HFFc6 (cell line): Measurements from ENCODE around the gene LMO2. TPM values are rescaled to one million over a fixed set of nuclear protein-coding genes. Genes with fewer than 3 reads are reported as not detected.

Experiments used
- DNase-seq: peaks from one replicate; pipeline ENCODE4 v3.0.0-alpha.2; 2018
- H3K27ac Mint-ChIP-seq: 2 replicates; pipeline ENCODE4 v1.8.0; 2020; ENCODE audit warnings: mild to moderate bottlenecking, mixed read lengths
- H3K27me3 Mint-ChIP-seq: 2 replicates; pipeline ENCODE4 v1.8.0; 2021; ENCODE audit warnings: mild to moderate bottlenecking, moderate library complexity, mixed read lengths; ENCODE audit not compliant: insufficient read depth
- H3K36me3 Mint-ChIP-seq: 2 replicates; pipeline ENCODE4 v1.8.0; 2021; ENCODE audit warnings: low read depth, mixed read lengths
- H3K4me1 Mint-ChIP-seq: 2 replicates; pipeline ENCODE4 v1.8.0; 2020; ENCODE audit warnings: low read depth, mixed read lengths
- H3K4me3 Mint-ChIP-seq: 2 replicates; pipeline ENCODE4 v1.8.0; 2020; ENCODE audit warnings: mild to moderate bottlenecking, moderate library complexity, mixed read lengths
- H3K9me3 Mint-ChIP-seq: 2 replicates; pipeline ENCODE4 v1.8.0; 2020; ENCODE audit warnings: mild to moderate bottlenecking, mixed read lengths
- total RNA-seq, 6 experiments: library from RNA; stranded (reverse); fragmentation: NEBNext Ultra II Directional; extraction: Animal tissue kit (Norgen Biotek cat#: 25700); gene quantifications; 2 replicates in 1 of 6; 3 replicates in 5 of 6; pipeline ENCODE4 v1.2.3, GENCODE V29; 2021
- TF ChIP-seq, protein P1 (sequence below): fragments of 200-600 bp; sonication (generic); IDR thresholded peaks from 2 replicates; pipeline ENCODE4 v1.5.0; 2021; ENCODE audit warnings: antibody characterized with exemption, mild to moderate bottlenecking

The LMO2 gene
- total RNA-seq, 6 experiments from 2014 or later = 0.11 to 0.30 (median 0.15) TPM; not detected in 2

DNA sequence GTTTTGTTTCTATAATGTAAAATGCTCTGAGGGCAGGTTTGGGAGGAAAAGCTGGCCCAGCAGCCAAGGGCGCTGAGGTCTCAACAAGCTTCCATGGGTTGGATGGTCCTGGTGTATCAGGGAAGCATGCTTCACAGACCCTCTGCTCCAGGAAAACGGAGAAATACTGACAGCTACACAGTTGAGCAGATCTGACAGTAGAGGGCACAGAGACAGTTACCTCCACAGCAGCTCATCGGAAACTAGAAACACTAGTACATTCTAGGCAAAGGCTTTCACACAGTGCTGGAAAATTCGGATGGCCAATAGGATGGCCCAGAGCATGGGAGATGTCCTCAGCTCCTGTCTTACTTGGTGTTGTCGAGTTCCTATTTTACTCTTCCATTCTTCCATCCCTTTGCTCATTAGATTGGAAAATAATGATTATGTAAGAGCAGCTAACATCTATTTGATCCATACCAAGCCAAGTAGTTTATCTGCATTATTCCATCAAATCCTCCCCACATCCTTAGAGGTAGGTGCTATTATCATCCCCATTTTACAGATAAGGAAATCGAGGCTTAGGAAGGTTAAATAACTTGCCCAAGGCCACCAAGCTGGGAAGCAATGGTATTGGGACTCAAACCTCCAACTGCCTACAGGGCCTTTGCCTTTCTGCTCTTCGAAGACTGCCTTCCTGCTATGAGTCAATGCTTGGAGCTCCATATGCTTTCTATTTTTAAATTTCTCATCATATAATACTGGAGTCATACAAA, 28.3 kb downstream of the LMO2 start:
- no peaks in the 10 kb centered on the region for H3K4me1 Mint-ChIP-seq
- no peak overlapping the region for H3K4me3 Mint-ChIP-seq
- no peak overlapping the region for H3K27ac Mint-ChIP-seq

DNA sequence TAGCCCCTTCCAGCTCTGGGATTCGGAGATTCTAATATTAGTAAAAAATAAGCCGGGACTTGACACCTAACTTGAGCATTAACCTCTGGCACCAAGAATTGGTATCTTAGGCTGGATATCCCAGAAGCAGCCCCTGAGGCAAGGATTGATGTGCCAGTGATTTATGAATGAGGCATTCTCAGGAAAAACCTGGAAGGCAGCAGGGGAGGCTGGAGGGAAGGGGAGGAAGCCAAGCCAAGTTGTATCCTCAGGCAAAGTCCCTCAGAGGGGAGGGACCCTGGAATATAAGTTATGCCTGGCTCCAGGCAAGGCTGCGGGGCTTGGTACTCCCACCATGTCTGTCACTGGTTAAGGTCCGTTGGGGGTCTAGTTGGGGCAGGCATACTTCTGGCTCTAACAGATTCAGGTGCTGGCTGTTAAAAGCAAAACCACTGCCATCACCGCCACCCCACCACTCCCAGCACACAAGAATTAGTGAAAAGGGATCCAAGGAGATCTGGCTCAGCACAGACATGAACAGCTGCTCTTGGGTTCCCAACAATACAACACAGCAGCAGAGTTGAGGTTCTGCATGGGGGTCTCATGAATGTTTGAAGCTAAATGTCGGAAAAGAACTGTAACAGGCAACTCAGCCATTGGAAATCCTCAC, 29.8 kb downstream of the LMO2 start:
- no peak overlapping the region for H3K27ac Mint-ChIP-seq
- TF ChIP-seq, protein P1, sequence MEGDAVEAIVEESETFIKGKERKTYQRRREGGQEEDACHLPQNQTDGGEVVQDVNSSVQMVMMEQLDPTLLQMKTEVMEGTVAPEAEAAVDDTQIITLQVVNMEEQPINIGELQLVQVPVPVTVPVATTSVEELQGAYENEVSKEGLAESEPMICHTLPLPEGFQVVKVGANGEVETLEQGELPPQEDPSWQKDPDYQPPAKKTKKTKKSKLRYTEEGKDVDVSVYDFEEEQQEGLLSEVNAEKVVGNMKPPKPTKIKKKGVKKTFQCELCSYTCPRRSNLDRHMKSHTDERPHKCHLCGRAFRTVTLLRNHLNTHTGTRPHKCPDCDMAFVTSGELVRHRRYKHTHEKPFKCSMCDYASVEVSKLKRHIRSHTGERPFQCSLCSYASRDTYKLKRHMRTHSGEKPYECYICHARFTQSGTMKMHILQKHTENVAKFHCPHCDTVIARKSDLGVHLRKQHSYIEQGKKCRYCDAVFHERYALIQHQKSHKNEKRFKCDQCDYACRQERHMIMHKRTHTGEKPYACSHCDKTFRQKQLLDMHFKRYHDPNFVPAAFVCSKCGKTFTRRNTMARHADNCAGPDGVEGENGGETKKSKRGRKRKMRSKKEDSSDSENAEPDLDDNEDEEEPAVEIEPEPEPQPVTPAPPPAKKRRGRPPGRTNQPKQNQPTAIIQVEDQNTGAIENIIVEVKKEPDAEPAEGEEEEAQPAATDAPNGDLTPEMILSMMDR = no peak
- DNase-seq = no peak
- no peaks in the 10 kb centered on the region for H3K4me1 Mint-ChIP-seq
- H3K36me3 Mint-ChIP-seq = no peaks in the 10 kb centered on the region
- H3K4me3 Mint-ChIP-seq = no peak overlapping the region
- H3K27me3 Mint-ChIP-seq = peaks cover 66% of the 10 kb centered on the region
- no peaks in the 10 kb centered on the region for H3K9me3 Mint-ChIP-seq

More for the DNA sequence above, 28.3 kb downstream of the LMO2 start:
- Mint-ChIP-seq H3K36me3 (no peaks in the 10 kb centered on the region), H3K27me3 (peaks cover 80% of the 10 kb centered on the region), H3K9me3 (no peaks in the 10 kb centered on the region)
- TF ChIP-seq, protein P1 = no peak
- DNase-seq = no peak

DNA sequence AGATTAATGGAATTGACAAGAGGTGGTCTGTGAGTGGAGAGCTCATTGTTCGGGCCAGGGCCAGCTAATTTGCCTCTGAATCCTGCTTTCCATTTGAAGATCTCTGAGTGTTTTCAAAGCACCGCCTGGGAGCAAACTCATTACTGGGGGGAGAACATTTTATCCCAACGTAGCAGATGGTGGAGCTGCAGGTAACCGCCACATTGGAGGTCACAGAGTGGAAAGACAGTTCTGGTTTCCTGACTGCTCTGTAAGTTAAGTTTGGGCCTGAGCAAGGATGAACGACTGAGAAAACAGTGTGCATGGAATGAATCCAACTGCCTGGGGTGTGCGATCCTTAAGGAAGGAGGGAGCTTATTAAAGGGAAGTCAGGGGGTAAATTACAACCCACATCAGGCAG, 30.5 kb downstream of the LMO2 start:
- TF ChIP-seq, protein P1 = no peak
- no peak for DNase-seq
- no peak overlapping the region for H3K4me3 Mint-ChIP-seq
- no peak overlapping the region for H3K27ac Mint-ChIP-seq
- no peaks in the 10 kb centered on the region for H3K36me3 Mint-ChIP-seq
- no peaks in the 10 kb centered on the region for H3K4me1 Mint-ChIP-seq
- H3K27me3 Mint-ChIP-seq = peaks cover 61% of the 10 kb centered on the region
- H3K9me3 Mint-ChIP-seq = no peaks in the 10 kb centered on the region

DNA sequence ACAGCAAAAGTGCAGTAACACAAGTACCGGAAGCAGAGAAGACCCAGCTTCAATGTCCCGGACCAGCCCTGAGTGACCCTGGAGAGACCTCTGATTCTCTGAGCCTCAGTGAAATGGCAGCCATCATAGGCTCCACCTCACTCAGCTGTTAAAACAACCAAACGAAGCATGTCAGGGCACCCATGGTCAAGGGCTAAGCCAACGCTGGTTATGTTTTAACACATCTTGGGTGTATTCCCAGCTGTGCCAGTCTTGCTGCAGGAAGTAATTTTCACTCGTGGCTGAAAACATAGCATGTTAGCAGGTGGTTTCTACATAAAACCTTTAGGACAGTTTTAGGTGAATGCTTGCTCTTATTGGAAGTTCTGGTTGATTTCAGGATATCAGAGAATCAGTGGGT, 30.9 kb downstream of the LMO2 start:
- Mint-ChIP-seq H3K27ac (no peak overlapping the region), H3K4me1 (no peaks in the 10 kb centered on the region), H3K36me3 (no peaks in the 10 kb centered on the region), H3K27me3 (peaks cover 57% of the 10 kb centered on the region), H3K9me3 (no peaks in the 10 kb centered on the region), H3K4me3 (no peak overlapping the region)
- no peak for DNase-seq
- TF ChIP-seq, protein P1 = no peak

DNA sequence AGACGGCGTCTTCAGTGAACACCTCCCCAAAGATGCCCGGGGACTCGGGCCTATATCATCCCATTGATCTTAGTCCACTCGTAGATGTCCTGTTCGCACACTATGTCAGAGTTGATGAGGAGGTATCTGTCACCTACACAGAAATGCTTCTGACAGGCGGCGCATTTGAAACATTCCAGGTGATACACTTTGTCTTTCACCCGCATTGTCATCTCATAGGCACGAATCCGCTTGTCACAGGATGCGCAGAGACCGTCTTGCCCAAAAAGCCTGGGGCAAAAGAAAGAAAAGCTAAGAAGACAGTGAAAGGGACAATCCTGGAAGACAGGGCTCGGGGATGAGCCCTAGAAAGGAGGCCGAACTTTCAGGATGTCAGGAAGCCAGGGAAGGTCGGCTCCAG, 32.6 kb downstream of the LMO2 start:
- no peaks in the 10 kb centered on the region for H3K36me3 Mint-ChIP-seq
- DNase-seq = no peak
- TF ChIP-seq, protein P1 = no peak
- H3K4me3 Mint-ChIP-seq = no peak overlapping the region
- no peaks in the 10 kb centered on the region for H3K4me1 Mint-ChIP-seq
- no peak overlapping the region for H3K27ac Mint-ChIP-seq
- no peaks in the 10 kb centered on the region for H3K9me3 Mint-ChIP-seq
- peaks cover 60% of the 10 kb centered on the region for H3K27me3 Mint-ChIP-seq
